ENCODE data around the gene NISCH.
A peak's percentile ranks its signal among the peaks of the same experiment; 100 is the strongest.

The NISCH gene

DNA sequence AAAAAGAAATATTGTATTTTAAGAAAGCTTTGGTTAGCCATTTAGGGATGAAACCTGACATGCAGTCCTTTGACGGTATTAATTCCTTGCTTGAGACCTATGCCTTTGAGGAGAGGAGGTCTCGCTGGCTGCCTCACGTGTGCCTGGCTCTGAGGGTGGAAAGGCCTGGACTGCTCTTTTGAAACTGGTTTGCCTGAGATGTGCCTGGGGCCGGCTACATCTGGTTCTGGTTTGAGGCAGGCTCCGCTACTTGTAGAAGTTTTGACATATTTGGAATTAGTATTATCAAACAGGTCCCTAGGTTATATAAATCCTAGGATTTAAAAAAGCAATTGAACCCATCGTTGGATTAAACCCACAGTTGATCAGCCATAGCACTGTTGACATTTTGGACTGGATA, 6.5 kb downstream of the NISCH start:
- H3K4me3 ChIP-seq (replicated peaks; ENCODE audit: insufficient read depth, low read length): no peak overlapping the region
- no peaks in the 10 kb centered on the region for H3K27me3 ChIP-seq (ENCODE audit: insufficient read depth, poor library complexity, severe bottlenecking)
- no peak for TF ChIP-seq GABPA (IDR thresholded peaks at IDR 0.05; ENCODE audit: low read depth)
- no peak for DNase-seq (ENCODE audit: low read depth in 1 of 2, low spot score in 1 of 2)
- no peak overlapping the region for H3K27ac ChIP-seq (replicated peaks)

DNA sequence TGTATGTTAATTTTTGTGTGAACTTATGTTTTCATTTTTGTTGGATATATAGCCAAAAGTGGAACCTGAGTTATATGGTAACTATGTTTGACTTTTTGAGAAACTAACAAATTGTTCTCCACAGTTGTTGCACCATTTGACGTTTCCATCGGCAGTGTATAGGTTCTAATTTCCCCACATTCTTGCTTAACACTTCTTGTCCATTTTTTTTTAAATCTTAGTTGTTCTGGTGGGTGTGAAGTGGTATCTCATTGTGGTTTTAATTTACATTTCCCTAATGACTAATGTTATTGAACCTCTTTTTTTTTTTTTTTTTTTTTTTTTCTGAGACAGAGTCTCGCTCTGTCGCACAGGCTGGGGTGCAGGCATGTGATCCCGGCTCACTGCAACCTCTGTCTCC, 8.0 kb downstream of the NISCH start:
- DNase-seq (ENCODE audit: low read depth in 1 of 2, low spot score in 1 of 2): no peak
- Histone ChIP-seq H3K4me3 (replicated peaks; ENCODE audit: insufficient read depth, low read length) (no peak overlapping the region), H3K27ac (replicated peaks) (no peak overlapping the region), H3K27me3 (ENCODE audit: insufficient read depth, poor library complexity, severe bottlenecking) (no peaks in the 10 kb centered on the region)
- TF ChIP-seq, protein P1, sequence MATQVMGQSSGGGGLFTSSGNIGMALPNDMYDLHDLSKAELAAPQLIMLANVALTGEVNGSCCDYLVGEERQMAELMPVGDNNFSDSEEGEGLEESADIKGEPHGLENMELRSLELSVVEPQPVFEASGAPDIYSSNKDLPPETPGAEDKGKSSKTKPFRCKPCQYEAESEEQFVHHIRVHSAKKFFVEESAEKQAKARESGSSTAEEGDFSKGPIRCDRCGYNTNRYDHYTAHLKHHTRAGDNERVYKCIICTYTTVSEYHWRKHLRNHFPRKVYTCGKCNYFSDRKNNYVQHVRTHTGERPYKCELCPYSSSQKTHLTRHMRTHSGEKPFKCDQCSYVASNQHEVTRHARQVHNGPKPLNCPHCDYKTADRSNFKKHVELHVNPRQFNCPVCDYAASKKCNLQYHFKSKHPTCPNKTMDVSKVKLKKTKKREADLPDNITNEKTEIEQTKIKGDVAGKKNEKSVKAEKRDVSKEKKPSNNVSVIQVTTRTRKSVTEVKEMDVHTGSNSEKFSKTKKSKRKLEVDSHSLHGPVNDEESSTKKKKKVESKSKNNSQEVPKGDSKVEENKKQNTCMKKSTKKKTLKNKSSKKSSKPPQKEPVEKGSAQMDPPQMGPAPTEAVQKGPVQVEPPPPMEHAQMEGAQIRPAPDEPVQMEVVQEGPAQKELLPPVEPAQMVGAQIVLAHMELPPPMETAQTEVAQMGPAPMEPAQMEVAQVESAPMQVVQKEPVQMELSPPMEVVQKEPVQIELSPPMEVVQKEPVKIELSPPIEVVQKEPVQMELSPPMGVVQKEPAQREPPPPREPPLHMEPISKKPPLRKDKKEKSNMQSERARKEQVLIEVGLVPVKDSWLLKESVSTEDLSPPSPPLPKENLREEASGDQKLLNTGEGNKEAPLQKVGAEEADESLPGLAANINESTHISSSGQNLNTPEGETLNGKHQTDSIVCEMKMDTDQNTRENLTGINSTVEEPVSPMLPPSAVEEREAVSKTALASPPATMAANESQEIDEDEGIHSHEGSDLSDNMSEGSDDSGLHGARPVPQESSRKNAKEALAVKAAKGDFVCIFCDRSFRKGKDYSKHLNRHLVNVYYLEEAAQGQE (IDR thresholded peaks at IDR 0.05; ENCODE audit: insufficient replicate concordance, low read depth): no peak
- TF ChIP-seq GABPA (IDR thresholded peaks at IDR 0.05; ENCODE audit: low read depth) (no peak), SPI1 (IDR thresholded peaks at IDR 0.05; ENCODE audit: borderline replicate concordance, low read depth) (no peak), CTCF (IDR thresholded peaks at IDR 0.05; ENCODE audit: insufficient read depth, low read length) (no peak), POLR2AphosphoS5 (IDR thresholded peaks at IDR 0.05; ENCODE audit: low read depth) (no peak)

- no peak overlapping the region for H3K27ac ChIP-seq (replicated peaks)
- H3K27me3 ChIP-seq (ENCODE audit: insufficient read depth, poor library complexity, severe bottlenecking): no peaks in the 10 kb centered on the region
- no peak for TF ChIP-seq SPI1 (IDR thresholded peaks at IDR 0.05; ENCODE audit: borderline replicate concordance, low read depth)
- TF ChIP-seq POLR2AphosphoS5 (IDR thresholded peaks at IDR 0.05; ENCODE audit: low read depth): no peak
- TF ChIP-seq GABPA (IDR thresholded peaks at IDR 0.05; ENCODE audit: low read depth): no peak
- TF ChIP-seq CTCF (IDR thresholded peaks at IDR 0.05; ENCODE audit: insufficient read depth, low read length): no peak
- TF ChIP-seq, protein P1 (IDR thresholded peaks at IDR 0.05; ENCODE audit: insufficient replicate concordance, low read depth): no peak
- no peak overlapping the region for H3K4me3 ChIP-seq (replicated peaks; ENCODE audit: insufficient read depth, low read length)
- peak in 1 of 2 experiments; percentile 51 for DNase-seq (ENCODE audit: low read depth in 1 of 2, low spot score in 1 of 2)
These were observed 12.9 kb downstream of the NISCH start for GRCh38 chr3:52468336-52468735.

DNA sequence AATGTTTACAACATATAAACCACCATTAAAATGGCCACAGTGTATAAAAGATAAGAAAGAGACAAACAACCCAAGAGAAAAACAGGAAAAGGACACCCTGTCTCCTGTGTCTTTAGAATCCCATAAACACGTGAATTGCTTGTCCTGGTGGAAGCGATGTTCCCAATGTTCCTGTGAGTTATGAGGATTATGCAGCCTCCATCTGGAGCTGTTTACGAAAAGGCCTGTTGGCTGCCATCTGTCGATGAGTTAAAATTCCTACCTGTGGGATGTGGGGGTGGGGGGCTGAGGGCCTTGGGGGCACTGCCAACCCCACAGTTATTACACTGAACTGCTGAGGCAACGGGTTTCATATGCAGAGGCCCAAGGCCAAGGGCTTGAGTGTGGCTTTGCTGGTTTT, 13.6 kb downstream of the NISCH start:
- H3K4me3 ChIP-seq (replicated peaks; ENCODE audit: insufficient read depth, low read length): no peak overlapping the region
- H3K27ac ChIP-seq (replicated peaks): no peak overlapping the region
- TF ChIP-seq, protein P1 (IDR thresholded peaks at IDR 0.05; ENCODE audit: insufficient replicate concordance, low read depth): no peak
- TF ChIP-seq SPI1 (IDR thresholded peaks at IDR 0.05; ENCODE audit: borderline replicate concordance, low read depth): no peak
- no peak for TF ChIP-seq POLR2AphosphoS5 (IDR thresholded peaks at IDR 0.05; ENCODE audit: low read depth)
- TF ChIP-seq GABPA (IDR thresholded peaks at IDR 0.05; ENCODE audit: low read depth): no peak
- TF ChIP-seq CTCF (IDR thresholded peaks at IDR 0.05; ENCODE audit: insufficient read depth, low read length): no peak
- no peak for DNase-seq (ENCODE audit: low read depth in 1 of 2, low spot score in 1 of 2)
- H3K27me3 ChIP-seq (ENCODE audit: insufficient read depth, poor library complexity, severe bottlenecking): no peaks in the 10 kb centered on the region

Data from HL-60 (cell line).